B cell (primary cell): ENCODE results near the gene SEH1L. TPM values are rescaled to one million over a fixed set of nuclear protein-coding genes. Genes with fewer than 3 reads are reported as not detected.

Experiments used
- ATAC-seq: fragments of 200-7000 bp; cut with Tn5 transposase; one replicate; pipeline ENCODE4 v1.10.0; 2021; ENCODE audit warnings: low read depth, mild to moderate bottlenecking, moderate number of reproducible peaks, moderate library complexity
- CTCF ChIA-PET: fragments of 350-600 bp; sonication (Branson Sonifier 250); formaldehyde crosslinking; loops from one replicate; lab custom pipeline; 2021; ENCODE audit warnings: antibody characterized with exemption, inconsistent platforms; lab: Charles Lee
- POLR2A ChIA-PET: fragments of 350-600 bp; sonication (Branson Sonifier 250); formaldehyde crosslinking; loops from one replicate; lab custom pipeline; 2021; ENCODE audit warnings: antibody characterized with exemption; lab: Charles Lee
- DNase-seq: peaks from one replicate; pipeline ENCODE4 v3.0.0; 2013
- H2AFZ ChIP-seq: 2 replicates; pipeline ENCODE4 v1.6.1; 2012; ENCODE audit warnings: mild to moderate bottlenecking, low read depth, low read length; ENCODE audit not compliant: insufficient read depth, poor library complexity, severe bottlenecking
- H3K27ac ChIP-seq, 2 donors: 1 replicate in 1 of 2; 2 replicates in 1 of 2; pipeline ENCODE4 v1.5.1; 2012 to 2013; ENCODE audit warnings: low read length in 2 of 2, mild to moderate bottlenecking in 2 of 2, moderate library complexity in 1 of 2
- H3K27me3 ChIP-seq, 4 experiments: fragments of 200-600 bp in 1 of 4; sonication (generic) in 1 of 4; replicated peaks in 1 of 4; 1 replicate in 2 of 4; 2 replicates in 2 of 4; pipeline versions ENCODE4 v1.6.1 to v1.7.0; 2013 to 2016; ENCODE audit warnings: low read length in 3 of 4, mild to moderate bottlenecking in 2 of 4, mixed read lengths in 1 of 4, moderate library complexity in 1 of 4; ENCODE audit not compliant: insufficient read depth in 4 of 4, control insufficient read depth in 3 of 4; ENCODE audit errors: control extremely low read depth in 1 of 4
- H3K36me3 ChIP-seq, 2 experiments: replicated peaks in 1 of 2; 1 replicate in 1 of 2; 2 replicates in 1 of 2; pipeline versions ENCODE4 v1.6.1 to v1.7.1; 2013; ENCODE audit warnings: low read length in 1 of 2; ENCODE audit not compliant: insufficient read depth in 2 of 2, control insufficient read depth in 1 of 2; ENCODE audit errors: control extremely low read depth in 1 of 2, extremely low read depth in 1 of 2
- H3K4me1 ChIP-seq, 2 donors: fragments of 200-600 bp in 1 of 2; sonication (generic) in 1 of 2; 1 replicate in 1 of 2; 2 replicates in 1 of 2; pipeline versions ENCODE4 v1.5.1 to v1.6.1; 2013 to 2017; ENCODE audit warnings: low read length in 2 of 2; ENCODE audit not compliant: control insufficient read depth in 2 of 2, insufficient read depth in 2 of 2
- H3K4me2 ChIP-seq: replicated peaks from 2 replicates; pipeline ENCODE3; 2012; ENCODE audit warnings: mild to moderate bottlenecking, low read depth, low read length; ENCODE audit not compliant: poor library complexity, severe bottlenecking
- H3K4me3 ChIP-seq, 5 experiments: fragments of 200-600 bp in 1 of 5; sonication (generic) in 1 of 5; 1 replicate in 3 of 5; 2 replicates in 2 of 5; pipeline versions ENCODE4 v1.5.1 to v1.7.0; 2011 to 2016; ENCODE audit warnings: low read length in 4 of 5, mild to moderate bottlenecking in 4 of 5, low read depth in 2 of 5, control low read depth in 1 of 5, moderate library complexity in 1 of 5; ENCODE audit not compliant: insufficient read depth in 1 of 5; ENCODE audit errors: control extremely low read depth in 1 of 5, extremely low read depth in 1 of 5
- H3K79me2 ChIP-seq: fragments of 200-600 bp; sonication (generic); one replicate; pipeline ENCODE4 v1.6.0; 2016; ENCODE audit warnings: low read length; ENCODE audit not compliant: control insufficient read depth, insufficient read depth
- H3K9ac ChIP-seq: fragments of 200-600 bp; sonication (generic); 2 replicates; pipeline ENCODE4 v1.6.1; 2017; ENCODE audit warnings: mild to moderate bottlenecking, low read length, moderate library complexity
- H3K9me3 ChIP-seq, 3 donors: one replicate each; pipeline versions ENCODE4 v1.6.1 to v1.7.1; 2013; ENCODE audit warnings: low read length in 2 of 3; ENCODE audit not compliant: control insufficient read depth in 2 of 3, insufficient read depth in 1 of 3; ENCODE audit errors: control extremely low read depth in 1 of 3
- H4K20me1 ChIP-seq: 2 replicates; pipeline ENCODE4 v1.6.0; 2012; ENCODE audit warnings: mild to moderate bottlenecking, low read length; ENCODE audit not compliant: insufficient read depth, control insufficient read depth, poor library complexity, severe bottlenecking
- H3K27ac Mint-ChIP-seq: one replicate; pipeline ENCODE4 v1.8.0; 2021; ENCODE audit warnings: mixed read lengths
- H3K27me3 Mint-ChIP-seq: one replicate; pipeline ENCODE4 v1.8.0; 2021; ENCODE audit warnings: mixed read lengths
- H3K4me1 Mint-ChIP-seq: one replicate; pipeline ENCODE4 v1.8.0; 2021; ENCODE audit warnings: mixed read lengths
- H3K4me3 Mint-ChIP-seq: one replicate; pipeline ENCODE4 v1.8.0; 2021; ENCODE audit warnings: mixed read lengths
- H3K9me3 Mint-ChIP-seq: one replicate; pipeline ENCODE4 v1.8.0; 2022; ENCODE audit warnings: mixed read lengths; ENCODE audit not compliant: insufficient read depth
- EZH2 ChIP-seq: IDR thresholded peaks from 2 replicates; pipeline ENCODE4 v1.6.1; 2012; ENCODE audit warnings: borderline replicate concordance, low read depth, mild to moderate bottlenecking, moderate library complexity, low read length; ENCODE audit not compliant: insufficient read depth, poor library complexity, severe bottlenecking
- WGBS: methylation state at CpG from one replicate; pipeline ENCODE4 v1.1.5; 2013; ENCODE audit warnings: missing lambda C conversion rate; ENCODE audit not compliant: insufficient coverage; 5-methylcytosine and 5-hydroxymethylcytosine counted together
- intact Hi-C: fragments of 100-400 bp; cut with micrococcal nuclease; formaldehyde crosslinking; loops from one replicate; pipeline ENCODE4 v1.10.0; 2022
- polyA plus RNA-seq: library from polyadenylated mRNA; depleted of rRNA; stranded (reverse); fragments of >200 nt; gene quantifications from 2 replicates; pipeline ENCODE4 v1.2.3, GENCODE V29; 2012
- total RNA-seq, 2 donors: library from RNA; stranded (reverse); fragments of 120-200 nt in 1 of 2; gene quantifications; 1 replicate in 1 of 2; 2 replicates in 1 of 2; pipeline versions ENCODE4 v1.2.3 to v1.2.4, GENCODE V29; 2013 to 2022
- TF ChIP-seq, protein P1 (sequence below): fragments of 200-600 bp; IDR thresholded peaks from one replicate; pipeline ENCODE4 v1.8.0; 2022; ENCODE audit warnings: antibody characterized with exemption, mild to moderate bottlenecking

The SEH1L gene
- total and polyA plus RNA-seq, 2 donors (not counting 1 experiment from before 2014, with no cell fraction given), result 8.7 to 46.4 TPM

- Histone ChIP-seq H3K9ac (no peak overlapping the region), H3K27ac (no peak overlapping the region), H3K4me1 (no peaks in the 10 kb centered on the region), H3K79me2 (no peaks in the 10 kb centered on the region), H4K20me1 (no peaks in the 10 kb centered on the region), H2AFZ (no peak overlapping the region), H3K27me3 (no peaks in the 10 kb centered on the region), H3K4me2 (no peak overlapping the region), H3K9me3 (no peaks in the 10 kb centered on the region), H3K4me3 (no peak overlapping the region), H3K36me3 (no peaks in the 10 kb centered on the region)
- no peak for DNase-seq
- intact Hi-C loops, result no loop called here
- Mint-ChIP-seq H3K27me3 (no peaks in the 10 kb centered on the region), H3K4me3 (no peak overlapping the region), H3K4me1 (no peaks in the 10 kb centered on the region), H3K9me3 (no peaks in the 10 kb centered on the region), H3K27ac (no peak overlapping the region)
- no peak for ATAC-seq
- ChIA-PET CTCF (interaction anchor here (0.9 to 2.7 kb wide), 4 partner anchors 12 to 192 kb away, joined by 3 to 13 read pairs (median 3); no protein-coding TSS in a partner anchor), POLR2A (no interaction called here)
- no CpG with 5 or more reads among the region's 1 CpG for WGBS
- TF ChIP-seq, protein P1, sequence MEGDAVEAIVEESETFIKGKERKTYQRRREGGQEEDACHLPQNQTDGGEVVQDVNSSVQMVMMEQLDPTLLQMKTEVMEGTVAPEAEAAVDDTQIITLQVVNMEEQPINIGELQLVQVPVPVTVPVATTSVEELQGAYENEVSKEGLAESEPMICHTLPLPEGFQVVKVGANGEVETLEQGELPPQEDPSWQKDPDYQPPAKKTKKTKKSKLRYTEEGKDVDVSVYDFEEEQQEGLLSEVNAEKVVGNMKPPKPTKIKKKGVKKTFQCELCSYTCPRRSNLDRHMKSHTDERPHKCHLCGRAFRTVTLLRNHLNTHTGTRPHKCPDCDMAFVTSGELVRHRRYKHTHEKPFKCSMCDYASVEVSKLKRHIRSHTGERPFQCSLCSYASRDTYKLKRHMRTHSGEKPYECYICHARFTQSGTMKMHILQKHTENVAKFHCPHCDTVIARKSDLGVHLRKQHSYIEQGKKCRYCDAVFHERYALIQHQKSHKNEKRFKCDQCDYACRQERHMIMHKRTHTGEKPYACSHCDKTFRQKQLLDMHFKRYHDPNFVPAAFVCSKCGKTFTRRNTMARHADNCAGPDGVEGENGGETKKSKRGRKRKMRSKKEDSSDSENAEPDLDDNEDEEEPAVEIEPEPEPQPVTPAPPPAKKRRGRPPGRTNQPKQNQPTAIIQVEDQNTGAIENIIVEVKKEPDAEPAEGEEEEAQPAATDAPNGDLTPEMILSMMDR, result no peak
- no peak for TF ChIP-seq EZH2
These were observed 25.5 kb upstream of the SEH1L start for GRCh38 chr18:12922266-12922665.

DNA sequence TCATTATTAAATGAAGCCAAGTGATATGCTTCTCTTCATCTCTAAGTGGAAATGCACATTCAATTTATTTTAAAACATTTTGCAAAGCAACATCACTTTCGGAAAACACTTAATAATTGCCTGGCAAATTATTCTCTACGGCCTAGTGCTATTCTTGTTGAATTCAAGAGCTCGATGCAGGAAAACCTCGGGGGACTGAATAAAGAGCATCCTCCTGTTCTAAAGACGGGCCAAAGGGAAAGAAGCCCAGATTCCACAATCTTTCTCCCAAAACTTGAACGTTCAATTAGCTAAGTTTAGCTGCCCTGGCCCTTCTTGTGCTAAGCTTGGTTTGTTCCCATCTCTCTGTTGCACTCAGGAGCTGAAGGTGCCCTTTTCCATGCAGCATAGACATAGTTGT lies 23.2 kb upstream of the SEH1L start:
- H3K27me3 Mint-ChIP-seq, result no peaks in the 10 kb centered on the region
- 80% methylated on average over 6 of the region's 6 CpGs for WGBS
- no peaks in the 10 kb centered on the region for H4K20me1 ChIP-seq

More for the DNA sequence above, 23.2 kb upstream of the SEH1L start:
- DNase-seq, result no peak
- no peaks in the 10 kb centered on the region for H3K9me3 Mint-ChIP-seq
- no peak for ATAC-seq
- H3K4me3 Mint-ChIP-seq, result no peak overlapping the region
- Histone ChIP-seq H3K27ac (no peak overlapping the region), H3K4me1 (no peaks in the 10 kb centered on the region), H2AFZ (no peak overlapping the region), H3K4me2 (no peak overlapping the region), H3K4me3 (no peak overlapping the region), H3K79me2 (no peaks in the 10 kb centered on the region), H3K9ac (no peak overlapping the region), H3K9me3 (no peaks in the 10 kb centered on the region), H3K36me3 (no peaks in the 10 kb centered on the region), H3K27me3 (no peaks in the 10 kb centered on the region)
- TF ChIP-seq, protein P1, result no peak
- no peak for TF ChIP-seq EZH2
- ChIA-PET CTCF (interaction anchor here (1.4 kb wide), 1 partner anchor 10 kb away, joined by 3 read pairs; no protein-coding TSS in a partner anchor), POLR2A (interaction anchor here (0.6 to 0.7 kb wide), 2 partner anchors 15 to 212 kb away, joined by 3 to 6 read pairs; no protein-coding TSS in a partner anchor)
- no peaks in the 10 kb centered on the region for H3K4me1 Mint-ChIP-seq
- H3K27ac Mint-ChIP-seq, result no peak overlapping the region
- intact Hi-C loops, result no loop called here
